Hematopoietic multipotent progenitor cell treated with erythropoietin and hydrocortisone succinate and interleukin-3 and kit ligand, for 4 days (in vitro differentiated cells): ENCODE results near the gene RUBCN.
"Not testable (repeated sequence)": the region's sequence is repeated elsewhere in the genome, so short reads cannot be mapped to it uniquely, and the experiment has no call there.

Source experiments
- DNase-seq: peaks from one replicate; pipeline ENCODE4 v3.0.0-alpha.2; 2015

RUBCN gene

DNA sequence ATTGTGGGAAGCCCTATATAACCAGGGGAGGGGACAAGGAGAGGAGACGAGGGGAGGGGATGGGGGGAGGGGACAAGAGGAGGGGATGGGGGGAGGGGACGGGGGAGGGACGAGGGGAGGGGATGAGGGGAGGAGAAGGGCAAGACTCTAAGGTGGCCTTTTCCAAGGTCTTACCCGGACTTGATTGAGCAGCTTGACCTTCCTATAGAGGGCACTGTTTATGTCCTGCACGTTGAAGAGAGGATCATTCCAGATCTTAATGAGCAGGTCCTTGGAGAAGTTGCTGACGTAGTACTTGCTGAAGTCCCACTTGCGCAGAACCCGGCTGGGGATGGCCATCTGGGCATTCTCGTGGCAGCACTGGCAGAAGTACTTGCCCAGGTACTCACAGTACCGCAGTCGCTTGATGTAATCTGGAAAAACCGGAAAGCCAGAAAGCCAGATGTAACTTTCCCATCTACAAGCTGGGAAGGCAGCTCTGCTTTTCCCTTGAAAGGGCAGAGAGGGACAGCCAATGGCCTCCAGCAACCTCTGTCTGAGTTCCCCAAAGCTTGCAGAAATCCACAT is 55.7 kb downstream of the RUBCN start:
- DNase-seq, result peak; percentile 21

DNA sequence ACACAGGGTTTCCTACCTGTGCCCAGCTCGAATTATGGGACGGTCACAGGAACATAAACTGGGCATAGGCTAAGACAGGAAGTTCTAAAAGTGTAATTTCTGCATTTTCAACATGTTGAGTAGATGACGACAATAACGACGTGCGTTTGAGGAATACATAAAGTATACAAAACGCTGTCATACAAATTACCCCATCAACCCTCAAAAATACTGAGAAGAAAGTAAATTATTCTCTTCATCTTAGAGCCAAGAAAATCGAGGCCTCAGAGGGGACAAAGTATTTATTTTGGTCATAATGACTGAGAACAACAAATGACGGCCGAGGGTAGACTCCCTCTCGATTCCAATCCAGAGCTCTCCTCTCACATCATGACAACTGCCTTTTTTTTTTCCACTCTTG is 60.8 kb downstream of the RUBCN start:
- DNase-seq, result no peak

DNA sequence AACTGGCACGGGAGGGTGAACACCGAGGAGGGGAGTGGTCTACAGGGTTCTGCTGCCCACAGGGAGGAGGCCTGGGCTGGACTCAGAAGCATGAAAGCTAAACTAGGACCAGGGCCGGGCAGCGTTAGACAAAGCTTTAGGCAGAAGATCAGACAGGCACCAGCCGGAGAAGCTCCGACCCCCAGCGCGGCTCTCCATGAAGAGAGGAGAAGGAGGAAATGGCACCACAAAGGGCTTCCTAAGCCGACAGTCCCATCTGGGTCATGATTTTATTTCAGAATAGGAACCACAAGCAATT is 61.2 kb downstream of the RUBCN start:
- DNase-seq, result no peak

DNA sequence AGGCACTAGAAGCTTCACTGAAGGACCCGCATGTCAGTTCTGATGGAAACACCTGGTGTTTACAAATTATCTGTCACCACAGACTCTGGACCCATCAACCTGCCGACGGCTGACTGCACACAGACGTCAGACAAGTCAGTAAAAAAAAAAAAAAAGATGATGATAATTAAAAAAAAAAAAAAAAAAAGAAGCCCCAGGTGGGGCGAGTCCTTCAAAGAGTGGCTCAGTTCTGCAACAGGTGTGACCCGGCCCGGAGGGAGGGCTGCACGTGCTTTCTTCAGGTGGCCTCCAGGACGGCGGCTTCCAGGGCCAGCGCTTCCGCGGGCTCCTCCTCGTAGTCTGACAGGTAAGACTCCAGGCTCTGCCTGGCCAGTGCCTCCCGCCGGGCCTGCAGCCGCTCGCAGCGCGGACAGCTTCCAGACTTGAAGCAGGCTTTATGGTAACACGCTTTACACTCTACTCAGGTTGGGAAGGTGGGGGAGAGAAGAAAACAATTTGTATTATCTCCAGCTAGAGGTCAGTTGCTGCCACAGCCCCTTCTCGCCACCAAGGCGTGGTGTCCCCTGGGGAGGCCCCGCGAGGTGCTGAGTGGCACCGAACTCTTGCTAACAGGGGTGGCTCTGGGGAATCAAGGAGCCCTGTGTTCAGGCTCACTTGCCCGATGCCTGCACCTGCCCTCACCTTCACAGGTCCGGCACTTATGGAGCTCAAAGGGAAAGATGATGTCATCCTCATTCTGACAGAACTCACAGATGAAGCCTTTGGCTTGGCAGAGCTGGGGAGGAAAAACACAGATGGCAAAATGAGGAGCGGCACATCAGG is 61.8 kb downstream of the RUBCN start:
- no peak for DNase-seq

DNA sequence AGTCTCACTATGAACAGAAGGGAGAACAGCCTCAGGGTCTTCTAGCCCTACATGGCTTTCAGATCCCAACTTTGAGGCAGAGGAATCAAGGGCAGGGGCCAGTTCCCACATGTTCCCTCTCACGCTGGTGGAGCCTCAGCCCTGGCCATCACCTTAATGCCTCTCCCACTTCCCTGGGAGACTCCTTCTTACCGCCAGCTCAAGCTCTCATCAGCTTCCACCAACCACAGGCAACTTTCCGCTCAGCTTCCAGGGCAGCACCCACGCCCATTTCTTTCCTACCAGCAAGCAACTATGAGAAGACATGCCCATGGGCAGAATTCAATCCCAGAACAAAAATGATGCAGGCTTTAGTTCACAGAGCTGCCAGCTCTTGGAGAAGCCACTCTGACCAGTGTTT is 63.5 kb downstream of the RUBCN start:
- no peak for DNase-seq

DNA sequence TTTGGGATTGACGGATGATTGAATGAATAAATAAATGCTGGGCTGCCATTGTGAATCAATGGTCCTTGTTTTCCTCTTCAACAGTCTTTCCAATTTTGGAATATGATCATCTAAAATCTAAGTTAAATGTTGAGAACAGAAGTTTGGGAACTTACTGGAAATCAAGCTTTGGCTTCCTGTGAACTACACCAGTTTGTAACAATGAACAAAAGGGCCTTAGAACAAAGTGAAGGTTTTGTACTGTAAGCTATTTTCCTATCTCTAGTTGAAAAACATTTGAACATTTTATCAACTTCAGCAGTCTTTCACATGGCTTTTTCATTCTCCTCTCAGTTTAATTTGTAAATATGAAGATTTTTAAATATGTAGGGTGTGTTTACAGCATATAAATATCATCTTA is 66.3 kb downstream of the RUBCN start:
- no peak for DNase-seq

DNA sequence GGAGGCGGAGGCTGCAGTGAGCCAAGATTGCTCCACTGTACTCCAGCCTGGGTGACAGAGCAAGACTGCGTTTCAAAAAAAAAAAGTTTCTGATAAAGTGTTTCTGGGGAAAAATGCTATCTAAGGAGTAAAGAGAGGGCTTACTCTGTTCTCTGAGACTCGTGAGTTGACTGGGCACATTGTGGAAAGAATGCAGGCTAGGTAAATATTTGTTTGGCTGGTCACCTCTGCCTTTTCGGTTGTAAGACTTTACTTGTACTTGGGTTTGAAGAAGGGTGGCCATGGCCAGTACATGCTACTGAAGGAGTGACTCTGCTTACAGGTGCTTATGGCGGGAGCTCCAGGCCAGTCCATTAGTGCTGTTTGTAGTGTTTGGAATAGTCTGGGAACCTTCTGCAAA is 68.7 kb downstream of the RUBCN start:
- no peak for DNase-seq

DNA sequence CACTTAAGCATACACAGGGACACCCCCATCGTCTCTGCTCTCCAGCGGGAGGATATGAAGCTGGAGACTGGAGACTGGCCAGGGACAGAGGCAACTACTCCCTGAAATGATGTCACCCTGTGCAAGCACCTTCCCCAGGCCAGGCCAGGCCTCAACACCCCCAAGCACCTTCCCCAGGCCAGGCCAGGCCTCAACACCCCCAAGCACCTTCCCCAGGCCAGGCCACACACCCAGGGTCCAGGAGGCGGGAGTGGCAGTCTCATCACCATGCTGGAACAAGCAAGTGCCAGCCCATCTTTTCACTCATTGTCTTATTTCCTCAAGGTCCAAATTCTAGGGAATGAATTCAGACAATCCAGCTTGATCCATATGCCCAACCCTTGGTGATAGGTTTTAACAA is 69.4 kb downstream of the RUBCN start:
- not testable (repeated sequence) for DNase-seq

DNA sequence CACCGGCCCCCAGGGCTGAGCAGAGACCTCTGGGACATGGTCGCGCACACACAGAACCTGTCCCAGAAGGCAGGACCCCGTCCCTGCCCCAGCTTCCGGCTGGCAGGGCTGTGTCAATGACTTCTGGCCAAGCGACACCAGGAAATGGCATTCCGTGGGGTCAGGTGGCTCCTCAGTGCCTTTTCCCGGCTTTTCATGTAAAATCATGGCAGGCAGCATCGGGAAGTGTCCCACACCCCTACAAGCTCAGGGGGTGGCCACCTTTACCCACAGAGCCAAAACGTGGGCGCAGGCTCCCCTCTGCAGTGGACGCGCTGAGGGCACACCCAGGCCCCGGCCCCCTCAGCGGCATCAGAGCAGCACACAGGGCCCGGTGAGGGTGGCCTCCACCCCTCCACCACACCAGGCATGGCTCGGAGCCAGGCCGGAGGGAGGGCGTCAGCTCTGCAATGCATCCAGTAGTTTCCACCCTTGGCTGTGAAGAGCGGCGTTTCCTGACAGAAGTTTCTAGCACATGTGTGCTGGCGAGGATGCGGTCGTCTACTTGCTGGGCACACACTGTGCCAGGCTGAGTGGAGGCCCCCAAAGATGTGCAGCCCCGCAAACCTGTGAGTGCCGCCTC is 70.4 kb downstream of the RUBCN start:
- not testable (repeated sequence) for DNase-seq

DNA sequence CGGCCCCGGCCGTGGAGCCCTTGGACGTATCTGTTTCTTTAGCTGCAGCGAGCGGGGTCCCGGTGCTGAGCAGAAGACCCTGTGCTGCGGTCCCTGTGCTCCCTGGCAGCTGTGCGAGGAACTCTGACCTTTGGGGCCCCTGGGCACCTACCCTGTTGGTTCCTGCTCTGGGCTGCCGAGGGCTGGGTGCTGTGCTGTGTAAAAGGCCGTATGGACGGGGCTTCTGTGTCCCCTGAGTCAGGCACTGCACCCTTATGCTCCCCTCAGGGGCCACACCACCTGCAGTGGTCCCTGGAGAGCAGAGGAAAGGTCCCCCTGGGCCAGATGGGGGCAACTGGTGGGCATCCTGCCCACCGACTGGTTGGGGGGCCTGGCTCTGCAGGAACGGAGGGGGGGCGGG is 71.2 kb downstream of the RUBCN start:
- not testable (repeated sequence) for DNase-seq

DNA sequence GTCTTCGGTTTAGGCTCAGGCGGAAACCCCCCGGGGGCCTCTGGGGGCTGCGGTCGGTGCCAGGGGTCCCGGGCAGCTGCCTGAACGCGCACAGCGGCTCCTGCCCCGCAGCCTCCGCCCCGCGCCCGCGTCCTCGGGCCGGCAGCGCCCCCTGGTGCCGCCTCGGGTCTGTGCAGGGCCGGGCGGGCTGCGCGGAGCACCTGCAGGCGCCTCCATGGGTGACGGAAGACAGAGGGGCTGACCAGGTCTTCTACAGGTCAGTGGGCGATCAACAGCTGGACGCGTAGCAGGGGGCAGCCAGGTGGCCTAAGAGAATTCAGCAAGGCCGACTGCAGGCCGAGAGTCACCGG is 71.6 kb downstream of the RUBCN start:
- DNase-seq, result not testable (repeated sequence)

DNA sequence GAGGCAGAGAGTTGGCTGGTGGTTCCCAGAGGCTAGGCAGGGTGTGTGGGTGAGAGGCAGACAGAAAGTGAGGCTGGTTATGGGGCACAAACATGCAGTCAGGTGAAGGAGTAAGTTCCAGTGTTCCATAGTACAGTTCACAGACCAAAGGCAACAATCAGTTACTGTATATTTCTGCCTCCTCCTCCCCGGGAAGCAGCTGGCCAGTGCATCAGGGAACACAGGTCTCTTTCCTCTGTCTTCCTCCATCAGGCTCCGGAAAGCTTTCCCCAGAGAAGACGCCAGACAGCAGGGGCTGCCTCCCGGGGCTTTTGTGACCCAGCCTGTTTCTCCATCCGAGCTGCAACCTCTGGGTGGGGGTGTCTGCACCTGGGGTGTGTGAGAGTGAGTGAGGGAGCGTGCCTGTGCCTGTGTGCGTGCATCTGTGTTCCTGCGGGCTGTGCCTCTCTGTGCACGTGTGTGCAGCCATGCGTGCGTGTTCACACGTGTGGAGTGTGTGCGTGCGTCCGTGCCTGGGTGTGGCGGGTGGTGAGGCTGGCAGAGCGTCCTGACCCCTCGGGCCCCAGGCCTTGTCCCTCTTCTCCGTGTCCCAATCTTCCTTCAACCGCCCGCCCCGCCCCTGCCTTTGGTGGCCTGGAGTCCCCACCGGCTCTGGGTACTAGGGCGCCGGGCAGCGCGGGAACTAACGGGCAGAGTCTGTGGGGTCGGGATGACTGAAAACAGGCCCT is 72.1 kb downstream of the RUBCN start:
- DNase-seq, result not testable (repeated sequence)

DNA sequence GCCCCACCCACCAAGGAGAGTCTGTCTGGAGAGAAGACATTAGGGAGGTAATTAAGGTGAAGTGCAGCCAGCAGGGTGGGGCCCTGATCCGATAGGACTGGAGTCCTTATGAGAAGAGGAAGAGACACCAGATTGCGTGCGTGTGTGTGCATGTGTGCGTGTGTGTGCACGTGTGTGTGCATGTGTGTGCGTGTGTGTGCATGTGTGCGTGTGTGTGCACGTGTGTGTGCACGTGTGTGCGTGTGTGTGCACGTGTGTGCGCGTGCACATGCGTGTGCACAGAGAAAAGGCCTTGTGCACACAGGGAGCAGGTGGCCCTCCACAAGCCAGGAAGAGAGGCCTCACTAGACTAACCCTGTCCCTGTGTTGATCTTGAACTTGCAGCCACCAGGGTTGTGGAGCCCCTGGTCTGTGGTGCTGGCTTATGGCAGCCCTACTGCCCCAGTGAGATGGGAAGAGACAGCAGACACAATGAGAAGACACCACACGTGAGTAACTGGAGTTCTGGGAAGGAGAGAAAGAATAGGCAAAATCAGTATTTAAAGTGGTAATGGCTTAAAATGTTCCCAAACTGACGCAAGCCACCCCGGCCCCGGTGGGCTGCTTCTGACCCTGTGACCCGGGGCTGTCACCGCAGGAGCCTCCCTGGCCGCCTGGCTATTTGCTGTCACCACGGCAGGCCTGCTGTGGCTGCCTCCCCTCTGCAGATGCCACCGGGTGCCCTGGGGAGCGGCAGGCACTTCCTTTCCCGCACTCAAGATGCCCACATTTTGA is 73.2 kb downstream of the RUBCN start:
- DNase-seq, result not testable (repeated sequence)

DNA sequence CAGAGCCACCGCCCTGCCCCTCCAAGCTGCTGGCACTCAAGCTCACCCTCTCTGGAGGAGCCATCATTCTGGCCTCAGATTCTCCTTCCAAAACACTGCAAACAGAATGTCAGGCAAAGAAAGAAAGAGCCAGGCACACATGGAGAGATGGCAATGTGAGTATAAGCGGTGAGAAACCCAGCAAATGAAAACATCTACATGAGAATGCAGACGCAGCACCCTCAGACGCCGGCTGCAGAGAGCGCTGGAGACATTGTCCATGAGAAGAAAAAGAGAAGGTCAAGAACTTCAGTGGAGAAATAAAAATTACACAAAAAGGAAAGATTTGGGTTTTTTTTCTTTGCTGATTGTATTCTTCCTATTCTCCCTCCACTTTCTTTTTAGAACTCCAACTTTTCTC is 74.4 kb downstream of the RUBCN start:
- not testable (repeated sequence) for DNase-seq

DNA sequence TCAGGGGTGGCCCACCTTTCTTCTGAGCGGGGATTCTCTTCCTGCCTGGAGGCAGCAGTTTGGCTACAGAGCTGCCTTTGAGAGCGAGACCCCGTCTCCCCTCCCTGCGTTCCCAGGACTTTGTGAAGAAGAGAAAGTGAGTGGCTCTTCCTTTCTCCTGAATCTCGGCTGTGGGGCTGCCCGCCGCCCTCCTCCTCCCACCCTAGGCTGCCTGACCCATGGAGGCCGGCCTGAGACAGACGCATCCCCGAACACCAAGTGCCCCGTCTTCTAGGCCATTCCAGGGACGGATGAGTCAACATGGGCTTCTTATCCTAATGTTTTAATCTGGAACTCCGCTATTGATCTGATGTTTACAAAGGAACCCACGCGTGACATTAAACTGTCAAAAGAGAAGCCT is 74.8 kb downstream of the RUBCN start:
- DNase-seq, result not testable (repeated sequence)

DNA sequence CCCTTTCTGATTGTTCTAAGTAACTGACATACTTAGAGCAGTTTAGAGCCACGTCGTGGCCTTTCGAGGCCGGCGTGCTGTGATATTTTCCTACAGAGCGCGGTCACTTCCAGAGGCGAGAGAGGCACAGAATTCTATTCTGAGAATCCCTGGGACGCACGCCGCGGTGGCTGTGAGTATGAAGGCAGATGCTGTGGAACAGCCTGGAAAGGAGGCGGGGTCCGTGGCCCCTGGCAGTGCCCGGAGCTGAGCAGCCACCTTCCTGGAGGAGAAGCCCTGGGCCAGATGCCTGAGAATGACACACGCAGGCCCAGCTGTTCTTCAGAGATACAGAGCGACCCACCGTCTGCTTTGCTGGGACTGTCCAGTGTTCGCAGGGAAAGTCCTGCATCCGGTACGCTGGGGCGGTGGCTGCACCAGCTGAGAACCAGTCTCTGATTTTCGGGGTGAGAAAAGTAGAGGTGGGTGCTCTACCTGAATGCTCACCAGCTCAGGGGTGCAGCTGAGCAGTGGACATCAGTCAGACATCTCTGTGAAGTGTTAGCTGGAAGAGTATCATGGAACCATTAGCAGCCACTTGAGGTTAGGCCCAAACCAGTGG is 75.4 kb downstream of the RUBCN start:
- not testable (repeated sequence) for DNase-seq

DNA sequence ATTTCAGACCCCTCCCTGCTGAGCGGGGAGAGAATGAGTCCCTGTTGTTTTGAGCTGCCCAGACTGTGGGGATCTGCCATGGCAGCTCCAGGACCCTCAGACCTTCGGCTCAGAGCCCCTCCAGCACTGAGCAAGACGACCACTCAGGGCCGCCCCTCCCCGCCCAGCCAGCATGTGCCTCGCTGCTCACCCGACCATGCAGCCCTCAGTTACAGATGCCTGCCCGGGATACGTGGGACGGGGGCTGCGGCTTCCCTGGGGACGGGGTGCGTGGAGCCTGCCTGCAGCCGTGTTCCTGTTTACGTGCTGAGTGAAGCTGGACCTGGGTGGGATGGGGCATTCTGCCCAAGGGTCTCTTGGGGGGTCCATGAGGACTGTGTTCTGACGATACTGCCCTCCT is 77.0 kb downstream of the RUBCN start:
- not testable (repeated sequence) for DNase-seq

DNA sequence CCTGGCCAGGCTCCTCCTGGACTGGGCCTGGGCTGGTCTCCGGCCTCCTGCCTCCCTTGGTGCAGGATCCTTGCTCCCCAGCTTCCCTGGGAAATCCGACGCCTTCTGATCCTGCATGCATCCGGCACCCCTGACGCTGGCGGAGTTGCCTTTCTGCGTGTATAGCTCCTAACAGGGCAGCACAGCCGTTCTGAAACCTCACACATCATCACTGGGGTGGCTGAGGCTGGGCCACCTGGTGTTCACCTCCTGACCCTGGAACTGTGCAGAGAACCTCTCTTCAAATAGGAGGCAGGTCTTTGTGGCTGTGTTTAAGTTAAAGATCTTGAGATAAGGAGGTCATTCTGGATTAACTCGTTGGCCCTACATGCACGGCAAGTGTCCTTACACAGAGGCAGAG is 77.6 kb downstream of the RUBCN start:
- not testable (repeated sequence) for DNase-seq

DNA sequence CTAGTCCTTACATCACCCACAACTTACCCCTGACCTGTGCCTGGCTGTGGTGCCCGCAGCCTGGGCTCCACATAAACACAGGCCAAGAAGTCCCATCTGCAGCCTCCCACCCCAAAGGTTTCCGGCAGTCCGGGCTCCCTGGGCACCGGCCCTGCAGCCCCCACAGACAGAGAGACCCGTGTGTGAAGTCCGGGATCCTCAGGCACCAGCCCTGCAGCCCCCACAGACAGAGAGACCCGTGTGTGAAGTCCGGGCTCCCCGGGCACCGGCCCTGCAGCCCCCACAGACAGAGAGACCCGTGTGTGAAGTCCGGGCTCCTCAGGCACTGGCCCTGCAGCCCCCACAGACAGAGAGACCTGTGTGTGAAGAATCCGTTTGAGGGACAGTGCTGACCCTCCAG is 78.0 kb downstream of the RUBCN start:
- DNase-seq, result not testable (repeated sequence)

DNA sequence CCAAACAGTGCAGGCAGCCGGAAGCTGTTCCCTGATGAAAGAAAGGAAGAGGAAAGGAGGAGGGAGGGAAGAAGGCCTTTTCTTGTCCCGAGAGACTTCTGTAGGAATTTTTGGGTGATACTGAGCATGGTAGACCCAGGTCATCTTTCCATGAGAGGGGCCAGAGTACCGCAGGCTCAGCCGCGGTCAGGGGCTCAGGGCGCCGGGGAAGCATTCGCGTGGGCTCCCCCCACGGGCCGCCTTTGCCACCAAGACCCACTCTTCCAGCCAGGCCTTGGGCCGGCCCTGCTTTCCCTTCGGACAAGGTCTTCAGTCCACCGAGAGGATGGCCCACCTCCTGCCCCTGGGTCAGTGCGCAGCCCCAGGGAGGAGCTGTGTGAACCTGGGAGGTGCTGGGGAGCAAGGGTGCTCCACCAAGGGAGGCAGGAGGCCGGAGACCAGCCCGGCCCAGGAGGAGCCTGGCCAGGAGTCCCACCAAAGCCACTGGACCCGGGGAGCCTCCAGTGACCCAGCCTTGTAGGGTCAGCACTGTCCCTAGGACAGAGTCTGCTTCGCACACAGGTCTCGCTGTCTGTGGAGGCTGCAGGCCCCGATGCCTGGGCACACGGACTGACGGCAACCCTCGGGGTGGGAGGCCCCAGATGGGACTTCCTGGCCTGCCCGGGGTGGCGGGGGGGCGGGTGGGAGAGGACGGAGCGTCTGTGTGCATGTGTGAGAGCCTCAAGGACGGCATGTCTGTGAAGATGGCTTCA is 79.0 kb downstream of the RUBCN start:
- DNase-seq, result not testable (repeated sequence)

DNA sequence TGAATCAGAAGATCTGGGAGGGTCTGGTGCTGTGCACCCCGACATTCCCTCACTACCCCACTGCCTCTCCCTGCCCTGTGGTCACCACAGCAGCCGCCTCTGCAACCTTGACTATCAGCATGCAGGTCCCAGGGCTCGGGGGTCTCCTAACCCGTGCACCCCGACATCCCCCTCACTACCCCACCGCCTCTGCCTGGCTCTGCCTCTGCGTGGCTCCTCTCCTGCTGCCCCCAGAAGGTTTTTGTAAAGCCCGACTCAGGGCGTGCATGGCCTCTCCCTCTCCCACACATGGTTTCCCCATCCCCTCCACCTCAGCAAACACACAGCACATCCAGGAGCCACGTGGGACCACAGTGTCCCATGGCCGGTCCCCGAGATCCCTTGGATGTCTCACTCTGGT is 79.7 kb downstream of the RUBCN start:
- DNase-seq, result not testable (repeated sequence)

DNA sequence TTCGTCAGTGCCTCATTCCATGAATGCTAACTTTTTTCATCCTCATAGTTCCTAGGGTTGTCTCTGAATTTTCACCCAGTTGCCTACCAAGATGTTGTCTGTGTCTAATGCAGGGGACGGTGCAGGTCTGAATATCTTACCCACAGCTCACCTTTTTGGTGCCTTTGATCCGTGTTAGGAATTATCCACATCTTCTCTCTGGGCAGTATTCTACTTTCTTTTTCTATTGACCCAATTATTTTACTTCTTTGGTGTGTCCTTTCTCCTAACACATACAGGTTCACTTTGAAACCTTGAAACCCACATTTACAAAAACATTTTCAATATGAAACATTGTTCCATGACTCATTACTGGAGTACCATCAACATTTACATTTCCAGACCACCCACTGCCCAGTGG is 80.6 kb downstream of the RUBCN start:
- DNase-seq, result not testable (repeated sequence)
